DND-41 (cell line): ENCODE results near the gene UAP1L1.

Experiments used
- CTCF ChIP-seq: IDR thresholded peaks from 2 replicates; pipeline ENCODE4 v1.5.1; 2012; ENCODE audit warnings: borderline replicate concordance, low read length, moderate library complexity, mild to moderate bottlenecking; ENCODE audit not compliant: poor library complexity, severe bottlenecking; ENCODE audit errors: extremely low read depth
- EZH2 ChIP-seq: IDR thresholded peaks from 3 replicates; pipeline ENCODE4 v1.6.1; 2012; ENCODE audit warnings: borderline replicate concordance, low read depth, mild to moderate bottlenecking, moderate library complexity, low read length, inconsistent platforms; ENCODE audit not compliant: severe bottlenecking

- no peak for TF ChIP-seq CTCF
- no peak for TF ChIP-seq EZH2
Measured at GRCh38 chr9:137115394-137116026, 38.2 kb downstream of the UAP1L1 start.
